Measurements from ENCODE around the gene CKMT1A.
"Not testable (repeated sequence)": the region's sequence is repeated elsewhere in the genome, so short reads cannot be mapped to it uniquely, and the experiment has no call there.

- TF ChIP-seq TARDBP (IDR thresholded peaks at IDR 0.05); SP1 (IDR thresholded peaks at IDR 0.05); LEF1 (IDR thresholded peaks at IDR 0.05; ENCODE audit: borderline replicate concordance); FOXM1 (IDR thresholded peaks at IDR 0.05; ENCODE audit: borderline replicate concordance); PKNOX1 (IDR thresholded peaks at IDR 0.05); HDGF (IDR thresholded peaks at IDR 0.05; ENCODE audit: borderline replicate concordance): not testable (repeated sequence)
Observed at GRCh38 chr15:43693148-43694022, at the start of gene CKMT1A.
